GM13977 (cell line): ENCODE measurements around the gene PROS1.

Experiments used
- DNase-seq: peaks from one replicate; pipeline ENCODE4 v3.0.0; 2012; ENCODE audit warnings: low spot score
- CTCF ChIP-seq: IDR thresholded peaks from 2 replicates; pipeline ENCODE4 v1.5.1; 2012; ENCODE audit warnings: mild to moderate bottlenecking, control low read depth; ENCODE audit not compliant: insufficient read depth; ENCODE audit errors: extremely low read depth, missing control alignments
- in situ Hi-C: fragments of 300-500 bp; cut with MboI; formaldehyde crosslinking; loops from one replicate; pipeline ENCODE4 v1.12.0; 2022; ENCODE audit warnings: low sequenced_read_pairs, low pct_unique_long_range_greater_than_20kb, mixed read lengths, inconsistent platforms; ENCODE audit not compliant: unreplicated experiment

PROS1 gene

GRCh38 chr3:93992207-93992606, 18.5 kb upstream of the PROS1 start:
- DNase-seq: no peak
- TF ChIP-seq CTCF: no peak
- in situ Hi-C loops: no loop called here

GRCh38 chr3:93991631-93992030, 17.9 kb upstream of the PROS1 start:
- in situ Hi-C loops: no loop called here
- no peak for DNase-seq
- TF ChIP-seq CTCF: no peak

GRCh38 chr3:93989241-93989640, 15.5 kb upstream of the PROS1 start:
- TF ChIP-seq CTCF: no peak
- in situ Hi-C loops: no loop called here
- DNase-seq: no peak

GRCh38 chr3:93988764-93989163, 15.1 kb upstream of the PROS1 start:
- in situ Hi-C loops: no loop called here
- DNase-seq: no peak
- no peak for TF ChIP-seq CTCF

- no peak for DNase-seq
- no peak for TF ChIP-seq CTCF
- in situ Hi-C loops: no loop called here
These were observed 14.6 kb upstream of the PROS1 start for GRCh38 chr3:93988283-93988682.

- no peak for TF ChIP-seq CTCF
- in situ Hi-C loops: no loop called here
- no peak for DNase-seq
These were observed 10.9 kb upstream of the PROS1 start for GRCh38 chr3:93984618-93985017.

GRCh38 chr3:93983408-93983807, 9.7 kb upstream of the PROS1 start:
- DNase-seq: no peak
- no peak for TF ChIP-seq CTCF
- in situ Hi-C loops: no loop called here
